B cell (primary cell): ENCODE measurements around the gene TNFRSF19. TPM values are rescaled to one million over a fixed set of nuclear protein-coding genes. Genes with fewer than 3 reads are reported as not detected.
"Not testable (repeated sequence)": the region's sequence is repeated elsewhere in the genome, so short reads cannot be mapped to it uniquely, and the experiment has no call there.

Source experiments
- ATAC-seq: fragments of 200-7000 bp; cut with Tn5 transposase; one replicate; pipeline ENCODE4 v1.10.0; 2021; ENCODE audit warnings: low read depth, mild to moderate bottlenecking, moderate number of reproducible peaks, moderate library complexity
- CTCF ChIA-PET: fragments of 350-600 bp; sonication (Branson Sonifier 250); formaldehyde crosslinking; loops from one replicate; lab custom pipeline; 2021; ENCODE audit warnings: antibody characterized with exemption, inconsistent platforms; lab: Charles Lee
- POLR2A ChIA-PET: fragments of 350-600 bp; sonication (Branson Sonifier 250); formaldehyde crosslinking; loops from one replicate; lab custom pipeline; 2021; ENCODE audit warnings: antibody characterized with exemption; lab: Charles Lee
- DNase-seq: peaks from one replicate; pipeline ENCODE4 v3.0.0; 2013
- H2AFZ ChIP-seq: 2 replicates; pipeline ENCODE4 v1.6.1; 2012; ENCODE audit warnings: mild to moderate bottlenecking, low read depth, low read length; ENCODE audit not compliant: insufficient read depth, poor library complexity, severe bottlenecking
- H3K27ac ChIP-seq, 2 donors: 1 replicate in 1 of 2; 2 replicates in 1 of 2; pipeline ENCODE4 v1.5.1; 2012 to 2013; ENCODE audit warnings: low read length in 2 of 2, mild to moderate bottlenecking in 2 of 2, moderate library complexity in 1 of 2
- H3K27me3 ChIP-seq, 4 experiments: fragments of 200-600 bp in 1 of 4; sonication (generic) in 1 of 4; replicated peaks in 1 of 4; 1 replicate in 2 of 4; 2 replicates in 2 of 4; pipeline versions ENCODE4 v1.6.1 to v1.7.0; 2013 to 2016; ENCODE audit warnings: low read length in 3 of 4, mild to moderate bottlenecking in 2 of 4, mixed read lengths in 1 of 4, moderate library complexity in 1 of 4; ENCODE audit not compliant: insufficient read depth in 4 of 4, control insufficient read depth in 3 of 4; ENCODE audit errors: control extremely low read depth in 1 of 4
- H3K36me3 ChIP-seq, 2 experiments: replicated peaks in 1 of 2; 1 replicate in 1 of 2; 2 replicates in 1 of 2; pipeline versions ENCODE4 v1.6.1 to v1.7.1; 2013; ENCODE audit warnings: low read length in 1 of 2; ENCODE audit not compliant: insufficient read depth in 2 of 2, control insufficient read depth in 1 of 2; ENCODE audit errors: control extremely low read depth in 1 of 2, extremely low read depth in 1 of 2
- H3K4me1 ChIP-seq, 2 donors: fragments of 200-600 bp in 1 of 2; sonication (generic) in 1 of 2; 1 replicate in 1 of 2; 2 replicates in 1 of 2; pipeline versions ENCODE4 v1.5.1 to v1.6.1; 2013 to 2017; ENCODE audit warnings: low read length in 2 of 2; ENCODE audit not compliant: control insufficient read depth in 2 of 2, insufficient read depth in 2 of 2
- H3K4me2 ChIP-seq: replicated peaks from 2 replicates; pipeline ENCODE3; 2012; ENCODE audit warnings: mild to moderate bottlenecking, low read depth, low read length; ENCODE audit not compliant: poor library complexity, severe bottlenecking
- H3K4me3 ChIP-seq, 5 experiments: fragments of 200-600 bp in 1 of 5; sonication (generic) in 1 of 5; 1 replicate in 3 of 5; 2 replicates in 2 of 5; pipeline versions ENCODE4 v1.5.1 to v1.7.0; 2011 to 2016; ENCODE audit warnings: low read length in 4 of 5, mild to moderate bottlenecking in 4 of 5, low read depth in 2 of 5, control low read depth in 1 of 5, moderate library complexity in 1 of 5; ENCODE audit not compliant: insufficient read depth in 1 of 5; ENCODE audit errors: control extremely low read depth in 1 of 5, extremely low read depth in 1 of 5
- H3K79me2 ChIP-seq: fragments of 200-600 bp; sonication (generic); one replicate; pipeline ENCODE4 v1.6.0; 2016; ENCODE audit warnings: low read length; ENCODE audit not compliant: control insufficient read depth, insufficient read depth
- H3K9ac ChIP-seq: fragments of 200-600 bp; sonication (generic); 2 replicates; pipeline ENCODE4 v1.6.1; 2017; ENCODE audit warnings: mild to moderate bottlenecking, low read length, moderate library complexity
- H3K9me3 ChIP-seq, 3 donors: one replicate each; pipeline versions ENCODE4 v1.6.1 to v1.7.1; 2013; ENCODE audit warnings: low read length in 2 of 3; ENCODE audit not compliant: control insufficient read depth in 2 of 3, insufficient read depth in 1 of 3; ENCODE audit errors: control extremely low read depth in 1 of 3
- H4K20me1 ChIP-seq: 2 replicates; pipeline ENCODE4 v1.6.0; 2012; ENCODE audit warnings: mild to moderate bottlenecking, low read length; ENCODE audit not compliant: insufficient read depth, control insufficient read depth, poor library complexity, severe bottlenecking
- H3K27ac Mint-ChIP-seq: one replicate; pipeline ENCODE4 v1.8.0; 2021; ENCODE audit warnings: mixed read lengths
- H3K27me3 Mint-ChIP-seq: one replicate; pipeline ENCODE4 v1.8.0; 2021; ENCODE audit warnings: mixed read lengths
- H3K4me1 Mint-ChIP-seq: one replicate; pipeline ENCODE4 v1.8.0; 2021; ENCODE audit warnings: mixed read lengths
- H3K4me3 Mint-ChIP-seq: one replicate; pipeline ENCODE4 v1.8.0; 2021; ENCODE audit warnings: mixed read lengths
- H3K9me3 Mint-ChIP-seq: one replicate; pipeline ENCODE4 v1.8.0; 2022; ENCODE audit warnings: mixed read lengths; ENCODE audit not compliant: insufficient read depth
- EZH2 ChIP-seq: IDR thresholded peaks from 2 replicates; pipeline ENCODE4 v1.6.1; 2012; ENCODE audit warnings: borderline replicate concordance, low read depth, mild to moderate bottlenecking, moderate library complexity, low read length; ENCODE audit not compliant: insufficient read depth, poor library complexity, severe bottlenecking
- WGBS: methylation state at CpG from one replicate; pipeline ENCODE4 v1.1.5; 2013; ENCODE audit warnings: missing lambda C conversion rate; ENCODE audit not compliant: insufficient coverage; 5-methylcytosine and 5-hydroxymethylcytosine counted together
- intact Hi-C: fragments of 100-400 bp; cut with micrococcal nuclease; formaldehyde crosslinking; loops from one replicate; pipeline ENCODE4 v1.10.0; 2022
- polyA plus RNA-seq: library from polyadenylated mRNA; depleted of rRNA; stranded (reverse); fragments of >200 nt; gene quantifications from 2 replicates; pipeline ENCODE4 v1.2.3, GENCODE V29; 2012
- total RNA-seq, 2 donors: library from RNA; stranded (reverse); fragments of 120-200 nt in 1 of 2; gene quantifications; 1 replicate in 1 of 2; 2 replicates in 1 of 2; pipeline versions ENCODE4 v1.2.3 to v1.2.4, GENCODE V29; 2013 to 2022
- TF ChIP-seq, protein P1 (sequence below): fragments of 200-600 bp; IDR thresholded peaks from one replicate; pipeline ENCODE4 v1.8.0; 2022; ENCODE audit warnings: antibody characterized with exemption, mild to moderate bottlenecking

TNFRSF19 gene
- total and polyA plus RNA-seq, 2 donors (not counting 1 experiment from before 2014, with no cell fraction given), result 0.36 TPM; not detected in 1

DNA sequence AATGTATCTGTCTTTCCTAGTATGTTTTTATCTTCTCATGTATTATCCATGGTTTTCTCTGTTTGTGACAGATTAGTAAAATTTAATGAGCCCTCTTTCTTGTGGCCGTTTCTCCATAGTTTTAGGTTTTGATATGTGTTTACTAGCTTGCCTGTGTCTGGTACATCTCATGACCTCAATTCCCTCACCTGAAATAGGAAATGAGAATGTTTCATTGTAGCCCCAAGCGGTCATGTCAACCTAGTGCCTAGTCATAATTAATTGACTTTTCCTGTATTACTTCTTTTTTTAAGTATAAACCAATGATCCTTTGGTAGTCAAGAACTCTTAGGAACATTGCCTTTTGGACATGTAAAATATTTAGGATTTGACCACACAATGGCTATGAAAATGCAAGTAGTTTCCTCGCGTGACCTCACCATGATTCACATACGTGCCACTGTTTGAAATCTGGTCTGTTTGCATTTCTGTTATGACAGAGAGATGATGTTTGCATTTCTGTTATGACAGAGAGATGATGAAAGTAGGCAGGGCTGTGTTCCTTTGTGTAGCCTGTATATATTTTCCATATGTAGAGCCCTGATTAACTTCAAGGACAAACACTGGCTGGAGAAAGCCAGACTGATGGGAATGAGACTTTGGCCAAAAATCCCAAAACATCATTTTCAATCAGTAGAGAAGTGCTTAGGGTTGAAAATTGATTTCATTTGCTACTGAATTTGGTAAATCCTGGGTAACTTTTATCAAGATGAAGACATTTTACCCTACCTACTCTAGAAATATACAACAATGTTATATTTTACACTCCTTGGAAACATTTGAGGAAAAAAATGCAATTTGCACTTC, 104.8 kb downstream of the TNFRSF19 start:
- H3K79me2 ChIP-seq, result no peaks in the 10 kb centered on the region
- no peak overlapping the region for H2AFZ ChIP-seq
- Mint-ChIP-seq H3K4me3 (no peak overlapping the region), H3K27me3 (peaks cover 25% of the 10 kb centered on the region), H3K4me1 (no peaks in the 10 kb centered on the region), H3K27ac (no peak overlapping the region), H3K9me3 (no peaks in the 10 kb centered on the region)
- no peak overlapping the region for H3K4me3 ChIP-seq
- intact Hi-C loops, result no loop called here
- H3K27ac ChIP-seq, result no peak overlapping the region
- H3K36me3 ChIP-seq, result no peaks in the 10 kb centered on the region
- ChIA-PET POLR2A (no interaction called here), CTCF (no interaction called here)
- ATAC-seq (no peak), DNase-seq (no peak)
- H3K9me3 ChIP-seq, result peaks cover 0 to 10% (median 0%) of the 10 kb centered on the region in 3 donors
- no peak for TF ChIP-seq EZH2
- TF ChIP-seq, protein P1, sequence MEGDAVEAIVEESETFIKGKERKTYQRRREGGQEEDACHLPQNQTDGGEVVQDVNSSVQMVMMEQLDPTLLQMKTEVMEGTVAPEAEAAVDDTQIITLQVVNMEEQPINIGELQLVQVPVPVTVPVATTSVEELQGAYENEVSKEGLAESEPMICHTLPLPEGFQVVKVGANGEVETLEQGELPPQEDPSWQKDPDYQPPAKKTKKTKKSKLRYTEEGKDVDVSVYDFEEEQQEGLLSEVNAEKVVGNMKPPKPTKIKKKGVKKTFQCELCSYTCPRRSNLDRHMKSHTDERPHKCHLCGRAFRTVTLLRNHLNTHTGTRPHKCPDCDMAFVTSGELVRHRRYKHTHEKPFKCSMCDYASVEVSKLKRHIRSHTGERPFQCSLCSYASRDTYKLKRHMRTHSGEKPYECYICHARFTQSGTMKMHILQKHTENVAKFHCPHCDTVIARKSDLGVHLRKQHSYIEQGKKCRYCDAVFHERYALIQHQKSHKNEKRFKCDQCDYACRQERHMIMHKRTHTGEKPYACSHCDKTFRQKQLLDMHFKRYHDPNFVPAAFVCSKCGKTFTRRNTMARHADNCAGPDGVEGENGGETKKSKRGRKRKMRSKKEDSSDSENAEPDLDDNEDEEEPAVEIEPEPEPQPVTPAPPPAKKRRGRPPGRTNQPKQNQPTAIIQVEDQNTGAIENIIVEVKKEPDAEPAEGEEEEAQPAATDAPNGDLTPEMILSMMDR, result no peak
- WGBS, result 94% methylated on average over 3 of the region's 5 CpGs
- H3K4me1 ChIP-seq, result no peaks in the 10 kb centered on the region
- H3K4me2 ChIP-seq, result no peak overlapping the region
- peaks cover 0 to 16% (median 4%) of the 10 kb centered on the region in 4 experiments for H3K27me3 ChIP-seq
- H3K9ac ChIP-seq, result no peak overlapping the region
- H4K20me1 ChIP-seq, result no peaks in the 10 kb centered on the region

DNA sequence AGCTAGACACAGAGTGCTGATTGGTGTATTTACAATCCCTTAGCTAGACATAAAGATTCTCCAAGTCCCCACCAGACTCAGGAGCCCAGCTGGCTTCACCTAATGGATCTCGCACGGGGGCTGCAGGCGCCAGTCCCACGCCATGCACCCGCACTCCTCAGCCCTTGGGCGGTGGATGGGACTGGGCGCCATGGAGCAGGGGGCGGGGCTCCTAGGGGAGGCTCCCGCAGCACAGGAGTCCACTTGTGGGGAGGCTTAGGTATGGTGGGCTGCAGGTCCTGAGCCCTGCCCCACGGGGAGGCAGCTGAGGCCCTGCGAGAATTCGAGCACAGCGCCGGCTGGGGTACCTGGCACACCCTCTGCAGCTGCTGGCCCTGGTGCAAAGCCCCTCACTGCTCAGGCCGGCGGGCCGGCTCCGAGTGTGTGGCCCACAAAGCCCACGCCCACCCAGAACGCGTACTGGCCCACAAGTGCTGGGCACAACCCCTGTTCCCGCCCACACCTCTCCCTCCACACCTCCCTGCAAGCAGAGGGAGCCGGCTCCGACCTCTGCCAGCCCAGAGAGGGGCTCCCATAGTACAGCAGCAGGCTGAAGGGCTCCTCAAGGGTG, 107.6 kb downstream of the TNFRSF19 start:
- WGBS, result 97% methylated on average over 22 of the region's 24 CpGs
- H4K20me1 ChIP-seq, DNase-seq, H3K4me3 ChIP-seq, intact Hi-C loops, POLR2A ChIA-PET, H3K9ac ChIP-seq, H3K79me2 ChIP-seq, H3K9me3 Mint-ChIP-seq, H3K4me3 Mint-ChIP-seq, H3K4me1 ChIP-seq, ATAC-seq, H3K9me3 ChIP-seq, H3K27ac Mint-ChIP-seq, CTCF ChIA-PET, H3K4me1 Mint-ChIP-seq, H2AFZ ChIP-seq, H3K36me3 ChIP-seq, H3K4me2 ChIP-seq, H3K27ac ChIP-seq: not testable (repeated sequence)
- H3K27me3 ChIP-seq, result peaks cover 0 to 21% (median 5%) of the 10 kb centered on the region in 4 experiments
- peaks cover 35% of the 10 kb centered on the region for H3K27me3 Mint-ChIP-seq
